NCI-H2196 treated with DMSO at 0.1 percent for 48 hours (cell line): Measurements from ENCODE around the gene POLR2C.
"Not testable (repeated sequence)": the region's sequence is repeated elsewhere in the genome, so short reads cannot be mapped to it uniquely, and the experiment has no call there.

Source experiments
- DNase-seq: peaks from one replicate; lab custom pipeline; 2025; ENCODE audit not compliant: unreplicated experiment; lab: John Stamatoyannopoulos, UW

Gene POLR2C

DNA sequence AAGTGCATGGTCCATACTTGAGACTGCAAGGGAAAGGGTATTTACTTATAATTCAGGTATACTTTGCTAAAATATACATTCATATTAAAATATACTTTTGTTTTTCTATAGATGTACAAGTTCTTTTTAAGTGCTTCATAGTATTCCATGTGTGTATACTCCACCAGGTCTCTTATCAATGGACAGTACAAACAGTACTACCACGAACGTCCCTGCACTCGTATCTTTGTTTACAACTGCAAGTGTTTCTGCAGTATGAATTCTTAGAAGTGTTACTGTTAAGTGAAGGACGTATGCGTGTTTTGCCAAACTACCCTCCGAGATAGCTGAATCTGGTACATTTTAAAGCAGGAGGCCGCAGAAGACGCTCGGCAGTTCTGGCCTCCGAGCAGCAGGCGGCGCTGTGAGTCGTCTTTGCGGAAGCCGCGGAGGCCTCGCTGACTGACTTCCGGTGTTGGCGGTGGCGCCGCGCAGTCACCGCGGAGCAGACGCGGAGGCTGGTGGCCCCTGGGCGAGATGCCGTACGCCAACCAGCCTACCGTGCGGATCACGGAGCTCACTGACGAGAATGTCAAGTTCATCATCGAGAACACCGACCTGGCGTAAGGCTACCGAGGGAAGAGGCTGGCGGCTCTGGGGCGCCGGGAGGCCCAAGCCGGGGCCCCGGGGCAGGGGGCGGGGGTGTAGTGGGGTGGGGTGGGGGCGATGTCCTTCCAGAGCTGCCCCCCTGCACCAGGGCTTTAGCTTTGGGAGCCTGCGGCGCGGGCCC lies at the start of gene POLR2C:
TSS of gene POLR2C (plus strand) at position 471 of the 769 bp plus-strand sequence. CDS start at position 517, 46 bp downstream.
- DNase-seq = peak; percentile 31

DNA sequence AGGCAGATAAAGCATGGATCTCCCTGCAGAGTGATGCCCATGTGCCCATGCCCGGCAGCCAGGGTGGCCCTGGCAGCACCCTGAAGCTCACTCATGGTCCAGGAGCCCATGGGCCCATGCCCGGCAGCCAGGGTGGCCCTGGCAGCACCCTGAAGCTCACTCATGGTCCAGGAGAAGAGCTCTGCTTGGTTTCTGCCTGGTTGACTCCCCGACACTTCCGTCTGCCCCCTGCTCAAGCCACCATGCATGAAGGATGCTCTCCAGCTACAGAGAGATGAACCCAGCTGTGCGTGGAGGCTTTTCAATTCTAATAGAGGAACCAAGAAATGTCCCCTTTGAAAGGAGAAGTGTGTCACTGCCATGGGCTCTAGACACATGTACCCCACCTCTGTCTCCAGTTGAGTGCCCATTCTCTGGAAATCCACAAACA lies 49.2 kb upstream of the POLR2C start:
- no peak for DNase-seq

DNA sequence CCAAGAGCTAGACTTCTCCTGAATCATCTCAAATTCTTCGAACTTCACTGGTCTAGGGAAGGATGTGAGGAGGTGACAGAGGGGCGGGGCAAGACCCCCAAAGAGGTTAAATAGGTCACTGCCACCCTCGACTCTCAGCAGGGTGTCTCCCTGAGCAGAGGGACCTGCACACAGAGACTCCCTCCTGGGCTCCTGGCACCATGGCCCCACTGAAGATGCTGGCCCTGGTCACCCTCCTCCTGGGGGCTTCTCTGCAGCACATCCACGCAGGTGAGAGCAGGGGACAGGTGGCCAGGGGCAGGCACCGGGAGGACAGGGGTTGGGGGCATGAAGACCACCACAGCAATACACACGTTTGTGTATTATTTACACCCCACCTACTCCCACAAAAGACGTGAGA lies 48.7 kb upstream of the POLR2C start:
- DNase-seq = no peak

- no peak for DNase-seq
Observed at GRCh38 chr16:57416084-57416483, 46.4 kb upstream of the POLR2C start.

GRCh38 chr16:57419506-57419905 lies 43.0 kb upstream of the POLR2C start:
- DNase-seq = no peak

GRCh38 chr16:57422026-57422944 lies 40.2 kb upstream of the POLR2C start:
- DNase-seq = no peak

DNA sequence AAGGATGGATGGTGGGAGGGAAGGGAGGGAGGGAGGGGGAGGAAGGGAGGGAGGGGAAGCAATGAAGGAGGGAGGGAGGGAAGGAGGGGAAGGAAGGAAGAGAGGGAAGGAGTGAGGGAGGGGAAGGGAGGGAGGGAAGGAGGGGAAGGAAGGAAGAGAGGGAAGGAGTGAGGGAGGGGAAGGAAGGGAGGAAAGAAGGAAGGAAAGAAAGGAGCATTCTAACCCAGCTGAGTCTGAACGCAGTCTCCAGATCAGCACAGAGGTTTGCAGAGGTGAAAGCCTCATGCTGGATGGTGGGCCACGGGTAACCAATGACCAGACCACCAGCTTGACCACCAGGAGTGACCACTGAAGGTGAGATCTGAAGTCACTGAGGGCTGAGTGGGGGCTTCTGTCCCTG lies 39.3 kb upstream of the POLR2C start:
- no peak for DNase-seq

DNA sequence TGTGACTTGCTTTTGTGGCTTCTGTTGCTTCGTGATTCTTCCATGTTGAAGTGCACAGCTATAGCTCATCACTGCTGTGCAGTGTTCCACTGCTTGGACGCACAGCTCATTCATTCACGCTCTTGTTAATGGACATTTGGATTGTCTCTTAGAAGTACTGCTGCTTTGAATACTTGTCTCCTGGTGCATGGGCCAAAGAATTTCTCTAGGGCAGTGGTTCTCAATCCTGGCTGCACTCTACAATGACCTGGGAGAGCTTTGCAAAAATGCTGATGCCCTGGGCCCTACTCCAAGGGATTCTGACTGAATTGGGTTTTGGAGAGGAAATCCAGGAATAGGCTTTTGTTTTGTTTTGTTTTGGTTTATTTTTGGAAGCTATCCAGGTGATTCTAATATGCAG lies 37.9 kb upstream of the POLR2C start:
- DNase-seq = no peak

DNA sequence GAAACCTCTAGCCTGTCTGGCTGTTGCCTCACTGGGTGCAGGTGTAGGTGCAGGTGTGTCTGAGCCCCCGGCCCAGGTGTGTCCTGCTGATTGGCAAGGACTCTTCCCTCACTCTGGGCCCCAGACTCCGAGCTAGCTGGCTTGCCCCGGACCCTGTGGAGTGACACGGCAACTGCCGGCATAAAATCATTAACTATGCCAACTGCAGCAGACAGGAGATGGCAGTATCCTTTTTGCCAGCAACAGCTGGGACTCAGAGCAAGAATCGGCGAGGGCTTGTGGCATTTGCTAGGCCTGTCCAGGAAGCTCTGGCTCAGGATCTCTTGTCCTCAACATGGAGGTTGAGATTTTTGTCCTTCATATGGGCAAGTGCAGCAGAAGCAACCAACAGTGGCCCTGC lies 36.1 kb upstream of the POLR2C start:
- no peak for DNase-seq

DNA sequence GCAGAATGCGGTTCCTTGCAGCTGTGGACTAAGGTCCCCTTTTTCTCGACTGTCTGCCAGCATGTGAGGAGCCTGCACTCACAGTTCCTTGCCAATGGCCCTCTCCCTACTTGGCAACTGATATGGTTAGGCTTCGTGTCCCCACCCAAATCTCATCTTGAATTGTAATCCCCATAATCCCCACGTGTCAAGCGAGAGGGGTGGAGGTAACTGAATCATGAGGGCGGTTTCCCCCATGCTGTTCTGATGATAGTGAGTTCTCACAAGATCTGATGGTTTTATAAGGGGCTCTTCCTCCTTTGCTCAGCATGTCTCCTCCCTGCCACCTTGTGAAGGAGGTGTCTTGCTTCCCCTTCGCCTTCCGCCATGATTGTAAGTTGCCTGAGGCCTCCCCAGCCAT lies 35.2 kb upstream of the POLR2C start:
- no peak for DNase-seq

DNA sequence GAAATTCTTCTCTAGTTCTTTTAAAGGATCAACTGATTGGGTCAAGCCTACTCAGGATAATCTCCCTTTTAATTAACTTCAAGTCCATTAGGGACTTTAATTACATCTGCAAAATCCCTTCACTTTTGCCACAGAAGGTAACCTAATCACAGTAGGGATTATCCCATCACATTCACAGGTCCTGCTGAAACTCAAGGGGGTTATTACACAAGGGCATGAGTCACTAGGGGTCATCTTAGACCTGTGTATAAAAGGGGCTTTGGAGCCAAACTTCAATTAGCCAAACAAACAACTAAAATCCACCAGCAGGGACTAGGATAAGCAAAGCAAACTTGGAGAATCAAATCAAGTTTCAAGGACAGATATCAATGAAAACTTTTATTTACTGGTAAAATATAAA lies 34.7 kb upstream of the POLR2C start:
- no peak for DNase-seq

DNA sequence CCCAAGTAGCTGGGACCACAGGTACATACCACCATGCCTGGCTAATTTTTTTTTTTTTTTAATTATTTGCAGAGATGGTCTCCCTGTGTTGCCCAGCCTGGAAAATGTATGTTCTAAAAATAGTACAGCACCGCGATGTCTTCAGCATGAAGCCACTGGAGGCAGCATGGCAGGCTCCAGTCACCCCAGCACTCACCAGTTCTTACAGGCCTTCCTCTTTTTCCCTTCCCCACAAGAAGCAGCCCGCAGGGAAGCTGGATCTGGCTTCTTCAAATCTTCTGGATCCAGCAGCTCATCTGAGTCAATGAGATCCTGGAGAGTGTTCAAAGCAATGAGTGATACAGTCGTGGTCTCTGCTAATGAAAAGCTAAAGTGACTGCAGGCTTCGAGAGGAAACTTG lies 31.5 kb upstream of the POLR2C start:
- no peak for DNase-seq

DNA sequence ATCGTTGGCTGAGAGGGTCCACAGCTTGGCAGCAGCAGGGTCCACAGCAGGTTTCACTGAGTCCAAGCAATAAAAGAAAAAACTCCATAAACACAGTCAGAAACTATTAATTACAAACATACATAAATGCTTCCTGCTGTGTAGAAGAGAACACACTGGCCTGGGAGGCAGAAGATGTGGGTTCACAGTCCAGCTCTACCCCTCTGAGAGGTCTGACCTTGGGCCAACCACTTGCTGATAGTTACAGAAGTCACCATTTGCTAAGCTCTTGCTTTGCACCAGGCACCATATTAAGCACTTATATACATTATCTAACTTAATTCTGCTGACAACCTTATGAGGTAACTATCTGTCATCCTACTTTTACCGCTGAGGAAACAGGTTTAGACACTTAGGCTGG lies 30.0 kb upstream of the POLR2C start:
- DNase-seq = no peak

DNA sequence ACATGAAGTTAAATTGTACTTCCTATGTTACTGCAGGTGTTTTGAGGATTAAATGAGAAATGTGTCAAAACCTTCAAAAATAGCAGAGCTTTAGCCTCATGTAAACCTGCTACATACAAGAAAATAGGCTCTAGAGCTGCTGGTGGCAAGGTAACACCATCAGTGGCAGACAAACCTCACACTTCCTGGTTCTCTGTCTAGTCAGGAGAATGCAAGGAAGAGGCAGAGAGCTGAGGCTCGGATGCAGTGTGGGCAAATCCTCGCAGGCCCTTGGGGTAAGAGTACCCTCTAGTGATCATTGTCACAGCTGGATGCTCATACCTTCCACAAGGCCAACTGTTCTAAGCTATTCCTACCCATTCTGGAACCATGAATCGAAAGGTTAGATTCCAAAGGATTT lies 29.5 kb upstream of the POLR2C start:
- DNase-seq = no peak

GRCh38 chr16:57434003-57434402 lies 28.5 kb upstream of the POLR2C start:
- no peak for DNase-seq

- DNase-seq = no peak
Observed at GRCh38 chr16:57435838-57436237, 26.6 kb upstream of the POLR2C start.

GRCh38 chr16:57439947-57440346 lies 22.5 kb upstream of the POLR2C start:
- DNase-seq = not testable (repeated sequence)

- DNase-seq = not testable (repeated sequence)
Observed at GRCh38 chr16:57440551-57440950, 21.9 kb upstream of the POLR2C start.

- no peak for DNase-seq
Observed at GRCh38 chr16:57444711-57445110, 17.8 kb upstream of the POLR2C start.

GRCh38 chr16:57445510-57445909 lies 17.0 kb upstream of the POLR2C start:
- DNase-seq = no peak

- no peak for DNase-seq
Observed at GRCh38 chr16:57446531-57447185, 15.8 kb upstream of the POLR2C start.
